GM12864 (cell line): ENCODE data around the gene MICU1.

ENCODE experiments used
- DNase-seq: peaks from one replicate; pipeline ENCODE4 v3.0.0-alpha.2; 2011; ENCODE audit warnings: low read depth
- H3K4me3 ChIP-seq: 2 replicates; pipeline ENCODE4 v1.5.1; 2011; ENCODE audit warnings: mild to moderate bottlenecking, low read depth, low read length, control low read depth
- CTCF ChIP-seq: IDR thresholded peaks from 2 replicates; pipeline ENCODE4 v1.5.1; 2011; ENCODE audit warnings: low read depth, mild to moderate bottlenecking, moderate library complexity, low read length, control low read depth, inconsistent platforms; ENCODE audit errors: missing control alignments

The MICU1 gene

GRCh38 chr10:72542396-72542815 lies 83.5 kb downstream of the MICU1 start:
- no peak for TF ChIP-seq CTCF
- no peak overlapping the region for H3K4me3 ChIP-seq
- DNase-seq = no peak

GRCh38 chr10:72541337-72541736 lies 84.5 kb downstream of the MICU1 start:
- TF ChIP-seq CTCF = no peak
- DNase-seq = no peak
- no peak overlapping the region for H3K4me3 ChIP-seq

- no peak for DNase-seq
- H3K4me3 ChIP-seq = no peak overlapping the region
- TF ChIP-seq CTCF = no peak
Observed at GRCh38 chr10:72540193-72540807, 85.6 kb downstream of the MICU1 start.

GRCh38 chr10:72539137-72539536 lies 86.7 kb downstream of the MICU1 start:
- DNase-seq = no peak
- H3K4me3 ChIP-seq = no peak overlapping the region
- no peak for TF ChIP-seq CTCF

- H3K4me3 ChIP-seq = no peak overlapping the region
- TF ChIP-seq CTCF = no peak
- DNase-seq = no peak
Observed at GRCh38 chr10:72525689-72526088, 100.2 kb downstream of the MICU1 start.

GRCh38 chr10:72525277-72525676 lies 100.6 kb downstream of the MICU1 start:
- DNase-seq = no peak
- H3K4me3 ChIP-seq = no peak overlapping the region
- no peak for TF ChIP-seq CTCF

GRCh38 chr10:72524489-72524888 lies 101.4 kb downstream of the MICU1 start:
- H3K4me3 ChIP-seq = no peak overlapping the region
- DNase-seq = no peak
- no peak for TF ChIP-seq CTCF
